Calu3 (cell line): ENCODE results near the gene SHROOM3. TPM values are rescaled to one million over a fixed set of nuclear protein-coding genes. Genes with fewer than 3 reads are reported as not detected.
A peak's percentile ranks its signal among the peaks of the same experiment; 100 is the strongest.

Source experiments
- BruUV-seq: library from RNA; stranded (reverse); fragments of 400-500 nt; replicated peaks from 2 replicates; lab custom pipeline; 2021; lab: Mats Ljungman, UMichigan
- CTCF ChIA-PET: fragments of 300-600 bp; sonication (Branson Sonifier 250); formaldehyde crosslinking; loops from one replicate; lab custom pipeline; 2022; ENCODE audit warnings: antibody characterized with exemption; lab: Charles Lee
- DNase-seq: peaks from one replicate; pipeline ENCODE4 v3.0.0; 2022
- H3K27ac Mint-ChIP-seq: one replicate; pipeline ENCODE4 v1.8.0; 2022; ENCODE audit warnings: mixed read lengths; ENCODE audit not compliant: unreplicated experiment
- H3K27me3 Mint-ChIP-seq: one replicate; pipeline ENCODE4 v1.8.0; 2022; ENCODE audit warnings: mixed read lengths; ENCODE audit not compliant: unreplicated experiment
- H3K36me3 Mint-ChIP-seq: one replicate; pipeline ENCODE4 v1.8.0; 2022; ENCODE audit warnings: mild to moderate bottlenecking, moderate library complexity, mixed read lengths; ENCODE audit not compliant: insufficient read depth, unreplicated experiment
- H3K4me1 Mint-ChIP-seq: one replicate; pipeline ENCODE4 v1.8.0; 2022; ENCODE audit warnings: mild to moderate bottlenecking, low read depth, mixed read lengths; ENCODE audit not compliant: unreplicated experiment
- H3K4me3 Mint-ChIP-seq: one replicate; pipeline ENCODE4 v1.8.0; 2022; ENCODE audit warnings: mild to moderate bottlenecking, low read depth, moderate library complexity, mixed read lengths; ENCODE audit not compliant: unreplicated experiment
- H3K9me3 Mint-ChIP-seq: one replicate; pipeline ENCODE4 v1.8.0; 2022; ENCODE audit warnings: low read depth, mixed read lengths; ENCODE audit not compliant: unreplicated experiment
- intact Hi-C: fragments of 100-400 bp; cut with micrococcal nuclease; formaldehyde crosslinking; loops from one replicate; pipeline ENCODE4 v1.10.0; 2022; ENCODE audit not compliant: unreplicated experiment
- total RNA-seq: library from RNA; stranded (reverse); gene quantifications from 2 replicates; pipeline ENCODE4 v1.2.3, GENCODE V29; 2022
- TF ChIP-seq, protein P1 (sequence below): fragments of 200-600 bp; IDR thresholded peaks from one replicate; pipeline ENCODE4 v1.8.0; 2022; ENCODE audit warnings: antibody characterized with exemption; ENCODE audit not compliant: unreplicated experiment

SHROOM3 gene
- total RNA-seq, 1 experiment from 2014 or later, result 114 TPM

DNA sequence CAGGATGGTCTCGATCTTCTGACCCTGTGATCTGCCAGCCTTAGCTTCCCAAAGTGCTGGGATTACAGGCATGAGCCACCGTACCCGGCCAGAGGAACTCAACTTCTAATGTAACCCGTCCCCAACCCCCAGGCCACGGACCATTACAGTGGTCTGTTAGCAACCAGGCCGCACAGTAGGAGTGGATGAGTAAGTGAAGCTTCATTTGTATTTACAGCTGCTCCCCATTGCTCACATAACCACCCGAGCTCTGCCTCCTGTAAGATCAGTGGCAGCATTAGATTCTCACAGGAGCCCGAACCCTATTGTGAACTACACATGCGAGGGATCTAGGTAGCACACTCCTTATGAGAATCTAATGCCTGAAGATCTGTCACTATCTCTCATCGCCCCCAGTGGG is 119.6 kb downstream of the SHROOM3 start:
- Mint-ChIP-seq H3K27me3 (no peaks in the 10 kb centered on the region), H3K27ac (no peak overlapping the region), H3K4me1 (peaks cover 29% of the 10 kb centered on the region), H3K4me3 (no peak overlapping the region), H3K36me3 (no peaks in the 10 kb centered on the region), H3K9me3 (no peaks in the 10 kb centered on the region)
- intact Hi-C loops, result no loop called here
- no TSS peak for BruUV-seq
- DNase-seq, result no peak
- CTCF ChIA-PET, result interaction anchor here (0.7 kb wide), 1 partner anchor 369 kb away, joined by 5 read pairs; no protein-coding TSS in a partner anchor
- TF ChIP-seq, protein P1, sequence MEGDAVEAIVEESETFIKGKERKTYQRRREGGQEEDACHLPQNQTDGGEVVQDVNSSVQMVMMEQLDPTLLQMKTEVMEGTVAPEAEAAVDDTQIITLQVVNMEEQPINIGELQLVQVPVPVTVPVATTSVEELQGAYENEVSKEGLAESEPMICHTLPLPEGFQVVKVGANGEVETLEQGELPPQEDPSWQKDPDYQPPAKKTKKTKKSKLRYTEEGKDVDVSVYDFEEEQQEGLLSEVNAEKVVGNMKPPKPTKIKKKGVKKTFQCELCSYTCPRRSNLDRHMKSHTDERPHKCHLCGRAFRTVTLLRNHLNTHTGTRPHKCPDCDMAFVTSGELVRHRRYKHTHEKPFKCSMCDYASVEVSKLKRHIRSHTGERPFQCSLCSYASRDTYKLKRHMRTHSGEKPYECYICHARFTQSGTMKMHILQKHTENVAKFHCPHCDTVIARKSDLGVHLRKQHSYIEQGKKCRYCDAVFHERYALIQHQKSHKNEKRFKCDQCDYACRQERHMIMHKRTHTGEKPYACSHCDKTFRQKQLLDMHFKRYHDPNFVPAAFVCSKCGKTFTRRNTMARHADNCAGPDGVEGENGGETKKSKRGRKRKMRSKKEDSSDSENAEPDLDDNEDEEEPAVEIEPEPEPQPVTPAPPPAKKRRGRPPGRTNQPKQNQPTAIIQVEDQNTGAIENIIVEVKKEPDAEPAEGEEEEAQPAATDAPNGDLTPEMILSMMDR, result no peak

DNA sequence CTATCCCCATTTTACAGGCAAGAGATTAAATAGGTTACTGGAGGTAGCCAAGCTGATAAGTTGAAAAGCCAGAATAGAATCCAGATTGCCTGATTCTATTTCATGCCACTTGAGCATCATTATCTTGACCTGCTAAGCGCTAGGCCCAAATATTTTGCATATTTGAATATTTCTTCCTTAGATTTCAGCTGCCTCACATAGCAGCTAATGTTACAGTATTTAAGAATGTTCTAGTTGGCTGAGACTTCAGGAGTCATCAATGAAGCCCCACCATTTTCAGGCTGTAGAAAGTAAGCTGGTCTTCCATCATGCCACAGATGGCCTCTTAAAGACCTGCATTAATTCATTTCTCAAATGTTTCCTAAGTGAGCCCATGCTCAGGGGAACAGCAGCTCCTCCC is 121.4 kb downstream of the SHROOM3 start:
- Mint-ChIP-seq H3K36me3 (no peaks in the 10 kb centered on the region), H3K27ac (no peak overlapping the region), H3K4me1 (peaks cover 28% of the 10 kb centered on the region), H3K4me3 (no peak overlapping the region), H3K9me3 (no peaks in the 10 kb centered on the region), H3K27me3 (no peaks in the 10 kb centered on the region)
- CTCF ChIA-PET, result no interaction called here
- TF ChIP-seq, protein P1, result no peak
- BruUV-seq, result no TSS peak
- DNase-seq, result no peak
- intact Hi-C loops, result no loop called here

DNA sequence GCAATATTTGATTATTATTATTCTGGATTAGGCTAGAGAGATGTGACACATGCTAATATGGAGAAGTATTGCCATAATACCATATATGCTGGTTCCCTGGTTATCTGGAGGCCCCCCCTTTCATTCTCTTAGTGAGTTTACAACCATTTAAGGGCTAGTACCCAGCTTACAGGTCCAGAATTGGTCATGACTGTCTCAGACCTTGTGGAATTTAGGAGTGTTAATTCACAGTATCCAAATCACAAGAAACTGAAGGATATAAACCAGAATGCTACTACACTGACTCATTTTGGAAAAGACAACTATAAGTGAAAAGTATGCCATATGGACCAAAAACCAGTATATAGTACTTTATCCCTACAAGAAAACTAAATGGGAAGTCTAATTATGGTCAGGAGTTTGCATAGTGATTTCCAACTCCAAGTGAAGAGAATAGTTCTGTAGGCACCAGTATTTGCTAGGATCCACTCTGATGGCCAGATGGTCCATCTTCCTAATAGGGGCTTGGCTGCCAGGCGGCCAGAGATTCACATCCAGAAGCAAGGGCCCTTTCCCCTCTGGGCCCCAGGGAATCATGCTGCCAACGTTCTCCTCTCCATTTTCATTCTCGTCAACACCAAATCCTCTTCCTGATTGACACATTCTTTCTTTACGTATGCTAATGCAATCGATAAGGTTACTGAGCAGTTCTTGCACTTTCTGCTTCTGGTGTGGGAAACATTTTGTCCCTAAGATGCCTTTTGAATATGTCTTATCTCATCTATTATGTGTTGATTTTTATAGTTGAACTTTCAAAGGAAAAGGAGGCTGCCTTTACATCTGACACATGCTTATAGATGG is 123.6 kb downstream of the SHROOM3 start:
- Mint-ChIP-seq H3K9me3 (no peaks in the 10 kb centered on the region), H3K4me3 (peak overlapping the region; percentile 30), H3K36me3 (no peaks in the 10 kb centered on the region), H3K4me1 (peaks cover 34% of the 10 kb centered on the region), H3K27ac (peak overlapping the region; percentile 82), H3K27me3 (no peaks in the 10 kb centered on the region)
- BruUV-seq, result TSS peak; percentile 77
- CTCF ChIA-PET, result no interaction called here
- intact Hi-C loops, result no loop called here
- TF ChIP-seq, protein P1, result no peak
- DNase-seq, result no peak

DNA sequence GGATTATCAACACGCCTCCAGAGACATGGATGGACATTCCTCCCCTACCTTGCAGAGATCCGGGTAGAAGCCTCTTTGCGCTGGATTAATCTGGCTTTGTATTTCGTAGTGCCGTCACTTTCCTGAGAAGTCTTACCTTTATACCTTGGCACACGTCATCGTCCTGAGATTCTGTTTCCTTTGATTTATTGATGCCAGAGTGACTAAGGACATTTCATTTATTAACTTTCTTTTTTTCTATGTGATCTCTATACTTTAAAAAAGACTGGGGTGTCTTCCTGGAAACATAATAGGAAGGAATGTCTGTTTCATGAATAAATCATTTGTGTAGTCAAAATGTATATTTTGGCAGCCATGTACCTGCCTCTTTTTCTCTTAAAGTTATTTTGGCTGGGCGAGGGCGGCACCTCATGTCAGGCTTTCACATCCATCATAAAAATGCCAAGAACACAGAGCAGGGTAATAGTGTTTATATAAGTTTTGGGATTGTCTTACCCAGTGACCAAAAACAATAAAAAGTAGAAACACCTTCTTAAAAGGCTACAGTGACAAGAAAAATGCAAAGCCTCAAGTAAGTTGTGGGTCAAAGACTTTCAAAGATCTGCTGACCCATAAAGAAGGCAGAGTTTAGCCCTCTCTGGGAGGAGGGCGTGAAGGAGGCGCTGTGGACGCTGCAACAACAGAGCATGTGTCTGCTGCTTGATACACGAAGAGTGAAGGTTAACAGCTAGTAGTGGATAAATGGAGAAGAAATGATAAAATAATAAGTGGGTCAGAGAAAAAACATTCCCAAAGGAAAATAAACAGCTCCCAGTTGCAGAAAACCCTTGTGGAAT is 124.4 kb downstream of the SHROOM3 start:
- CTCF ChIA-PET, result no interaction called here
- intact Hi-C loops, result no loop called here
- Mint-ChIP-seq H3K36me3 (no peaks in the 10 kb centered on the region), H3K9me3 (no peaks in the 10 kb centered on the region), H3K27me3 (no peaks in the 10 kb centered on the region), H3K4me3 (peak overlapping the region; percentile 30), H3K4me1 (peaks cover 42% of the 10 kb centered on the region), H3K27ac (peak overlapping the region; percentile 82)
- TF ChIP-seq, protein P1, result no peak
- no peak for DNase-seq
- no TSS peak for BruUV-seq
